ENCODE results near the gene STK4. TPM values are rescaled to one million over a fixed set of nuclear protein-coding genes. Genes with fewer than 3 reads are reported as not detected.
A peak's percentile ranks its signal among the peaks of the same experiment; 100 is the strongest.
"Not testable (repeated sequence)": the region's sequence is repeated elsewhere in the genome, so short reads cannot be mapped to it uniquely, and the experiment has no call there.

The STK4 gene
- total RNA-seq, 2 experiments from 2014 or later, result 265 to 277 TPM

DNA sequence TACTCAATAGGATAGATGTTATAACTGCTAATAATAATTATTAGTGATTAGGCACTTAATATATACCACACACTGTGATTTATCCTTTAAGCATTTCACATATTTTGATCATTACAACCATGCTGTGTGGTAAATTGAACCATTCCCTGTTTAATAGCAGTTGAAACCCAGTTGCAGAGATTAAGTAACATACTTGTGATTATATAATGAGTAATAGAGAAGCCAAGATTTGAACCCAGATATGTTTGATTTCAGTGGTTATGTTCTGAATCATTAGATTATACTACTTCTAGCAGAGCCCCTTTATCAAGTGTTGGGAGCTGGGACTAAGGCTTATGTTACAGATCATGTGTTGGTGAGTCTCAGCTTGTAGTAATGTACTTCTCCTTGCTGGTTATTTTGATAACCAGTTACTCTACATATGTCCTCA is 44.1 kb downstream of the STK4 start:
- DNase-seq, result no peak
- peaks cover 88% of the 10 kb centered on the region for H3K36me3 ChIP-seq (ENCODE audit: insufficient read depth, low read length)
- no peaks in the 10 kb centered on the region for H3K9me3 Mint-ChIP-seq
- CTCF ChIA-PET, result interaction anchor here (1.0 to 4.7 kb wide), 13 partner anchors 9 to 125 kb away, joined by 3 to 30 read pairs (median 4); partner anchors contain the start of gene YWHAB
- no peaks in the 10 kb centered on the region for H3K9me3 ChIP-seq (ENCODE audit: control insufficient read depth in 1 of 2, insufficient read depth in 1 of 2, low read length in 2 of 2)
- no peak overlapping the region for H3K4me3 Mint-ChIP-seq
- no peaks in the 10 kb centered on the region for H3K27me3 Mint-ChIP-seq
- intact Hi-C loops (cut with DNase I, micrococcal nuclease), result loop anchor here (2.0 to 5.0 kb wide), 5 partner anchors 42 to 282 kb away; no protein-coding TSS in a partner anchor
- peaks cover 9% of the 10 kb centered on the region for H3K4me1 ChIP-seq (ENCODE audit: insufficient read depth, low read length)
- TF ChIP-seq CTCF (IDR thresholded peaks at IDR 0.05), result no peak
- no peak overlapping the region for H3K27ac ChIP-seq (ENCODE audit: low read depth in 1 of 2, low read length in 2 of 2)
- ATAC-seq (ENCODE audit: poor library complexity), result no peak
- POLR2A ChIA-PET, result interaction anchor here (0.6 to 1.0 kb wide), 3 partner anchors 12 to 39 kb away, joined by 3 read pairs; no protein-coding TSS in a partner anchor
- H3K27me3 ChIP-seq (ENCODE audit: control insufficient read depth in 1 of 2, insufficient read depth in 2 of 2, low read length in 2 of 2), result no peaks in the 10 kb centered on the region
- peaks cover 86% of the 10 kb centered on the region for H3K36me3 Mint-ChIP-seq (ENCODE audit: low read depth)
- peak overlapping the region; percentile 16 for H3K27ac Mint-ChIP-seq
- peaks cover 68% of the 10 kb centered on the region for H3K4me1 Mint-ChIP-seq (ENCODE audit: low read depth)
- H3K4me3 ChIP-seq (ENCODE audit: low read length), result no peak overlapping the region

DNA sequence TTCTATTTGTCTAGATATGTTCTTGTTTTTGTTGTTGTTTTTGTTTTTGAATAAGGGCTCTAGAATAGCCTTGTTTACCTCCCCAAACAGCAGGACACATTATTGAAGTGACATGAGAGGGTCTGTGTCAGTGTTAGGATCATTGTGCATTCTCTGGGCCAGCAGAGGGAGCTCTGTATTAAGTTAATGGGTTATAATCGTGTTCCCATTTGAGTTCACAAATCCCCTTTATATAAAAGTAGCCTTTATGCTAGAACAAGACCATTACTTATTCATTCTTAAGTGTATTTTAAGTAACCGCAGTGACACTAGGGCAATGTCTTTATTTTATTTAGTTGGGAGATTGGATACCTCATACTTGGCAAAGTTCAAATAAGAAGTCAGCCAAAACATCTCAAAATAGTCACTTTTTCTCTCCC is 44.8 kb downstream of the STK4 start:
- ATAC-seq (ENCODE audit: poor library complexity) (peak; percentile 75), DNase-seq (peak in 13 of 14 experiments; percentile 18 to 73 (median 44))
- peak overlapping the region; percentile 16 for H3K27ac Mint-ChIP-seq
- H3K4me1 ChIP-seq (ENCODE audit: insufficient read depth, low read length), result peaks cover 9% of the 10 kb centered on the region
- POLR2A ChIA-PET, result interaction anchor here (0.6 to 1.0 kb wide), 4 partner anchors 12 to 40 kb away, joined by 3 read pairs; no protein-coding TSS in a partner anchor
- no peak overlapping the region for H3K4me3 ChIP-seq (ENCODE audit: low read length)
- peaks cover 70% of the 10 kb centered on the region for H3K4me1 Mint-ChIP-seq (ENCODE audit: low read depth)
- no peaks in the 10 kb centered on the region for H3K27me3 Mint-ChIP-seq
- peak overlapping the region; percentile 0 for H3K4me3 Mint-ChIP-seq
- no peak overlapping the region for H3K27ac ChIP-seq (ENCODE audit: low read depth in 1 of 2, low read length in 2 of 2)
- peaks cover 86% of the 10 kb centered on the region for H3K36me3 Mint-ChIP-seq (ENCODE audit: low read depth)
- intact Hi-C loops (cut with DNase I, micrococcal nuclease), result loop anchor here (2.0 to 5.0 kb wide), 5 partner anchors 42 to 281 kb away; no protein-coding TSS in a partner anchor
- CTCF ChIA-PET, result interaction anchor here (0.9 to 4.7 kb wide), 15 partner anchors 8 to 126 kb away, joined by 3 to 30 read pairs (median 4); partner anchors contain the start of gene YWHAB
- TF ChIP-seq CTCF (IDR thresholded peaks at IDR 0.05), result peak; percentile 81
- peaks cover 88% of the 10 kb centered on the region for H3K36me3 ChIP-seq (ENCODE audit: insufficient read depth, low read length)
- no peaks in the 10 kb centered on the region for H3K9me3 Mint-ChIP-seq
- no peaks in the 10 kb centered on the region for H3K27me3 ChIP-seq (ENCODE audit: control insufficient read depth in 1 of 2, insufficient read depth in 2 of 2, low read length in 2 of 2)
- no peaks in the 10 kb centered on the region for H3K9me3 ChIP-seq (ENCODE audit: control insufficient read depth in 1 of 2, insufficient read depth in 1 of 2, low read length in 2 of 2)

- H3K4me3 Mint-ChIP-seq, result no peak overlapping the region
- H3K9me3 ChIP-seq (ENCODE audit: control insufficient read depth in 1 of 2, insufficient read depth in 1 of 2, low read length in 2 of 2), result no peaks in the 10 kb centered on the region
- ChIA-PET CTCF (interaction anchor here (0.8 to 4.7 kb wide), 5 partner anchors 31 to 758 kb away, joined by 3 to 30 read pairs (median 4); partner anchors contain the start of gene STK4), POLR2A (interaction anchor here (1.5 kb wide), 1 partner anchor 47 kb away, joined by 3 read pairs; the partner anchor contains the start of gene STK4)
- H3K36me3 ChIP-seq (ENCODE audit: insufficient read depth, low read length), result peaks cover 89% of the 10 kb centered on the region
- no peaks in the 10 kb centered on the region for H3K27me3 ChIP-seq (ENCODE audit: control insufficient read depth in 1 of 2, insufficient read depth in 2 of 2, low read length in 2 of 2)
- H3K4me3 ChIP-seq (ENCODE audit: low read length), result no peak overlapping the region
- H3K27ac Mint-ChIP-seq, result no peak overlapping the region
- H3K9me3 Mint-ChIP-seq, result no peaks in the 10 kb centered on the region
- intact Hi-C loops (cut with DNase I, micrococcal nuclease), result loop anchor here (5.0 kb wide), 3 partner anchors 80 to 280 kb away; no protein-coding TSS in a partner anchor
- ATAC-seq (ENCODE audit: poor library complexity), result no peak
- no peaks in the 10 kb centered on the region for H3K27me3 Mint-ChIP-seq
- TF ChIP-seq CTCF (IDR thresholded peaks at IDR 0.05), result no peak
- DNase-seq, result no peak
- no peak overlapping the region for H3K27ac ChIP-seq (ENCODE audit: low read depth in 1 of 2, low read length in 2 of 2)
- H3K4me1 ChIP-seq (ENCODE audit: insufficient read depth, low read length), result peaks cover 3% of the 10 kb centered on the region
- H3K4me1 Mint-ChIP-seq (ENCODE audit: low read depth), result peaks cover 75% of the 10 kb centered on the region
- H3K36me3 Mint-ChIP-seq (ENCODE audit: low read depth), result peaks cover 87% of the 10 kb centered on the region
Observed at GRCh38 chr20:45012682-45013302, 46.5 kb downstream of the STK4 start.

GRCh38 chr20:45014131-45014530 is 47.8 kb downstream of the STK4 start:
- not testable (repeated sequence) for H3K9me3 Mint-ChIP-seq; H3K27ac ChIP-seq (ENCODE audit: low read depth in 1 of 2, low read length in 2 of 2); H3K4me1 ChIP-seq (ENCODE audit: insufficient read depth, low read length); H3K4me3 Mint-ChIP-seq; H3K27me3 ChIP-seq (ENCODE audit: control insufficient read depth in 1 of 2, insufficient read depth in 2 of 2, low read length in 2 of 2); ATAC-seq (ENCODE audit: poor library complexity); H3K9me3 ChIP-seq (ENCODE audit: control insufficient read depth in 1 of 2, insufficient read depth in 1 of 2, low read length in 2 of 2); DNase-seq; H3K27me3 Mint-ChIP-seq; H3K4me3 ChIP-seq (ENCODE audit: low read length); H3K27ac Mint-ChIP-seq
- POLR2A ChIA-PET, result interaction anchor here (0.8 to 1.5 kb wide), 2 partner anchors 46 to 48 kb away, joined by 3 read pairs; partner anchors contain the start of gene STK4
- peaks cover 89% of the 10 kb centered on the region for H3K36me3 ChIP-seq (ENCODE audit: insufficient read depth, low read length)
- CTCF ChIA-PET, result interaction anchor here (1.2 to 4.7 kb wide), 5 partner anchors 18 to 82 kb away, joined by 3 to 30 read pairs (median 4); partner anchors contain the start of gene STK4
- intact Hi-C loops (cut with DNase I, micrococcal nuclease), result loop anchor here (5.0 kb wide), 3 partner anchors 78 to 278 kb away; no protein-coding TSS in a partner anchor
- Mint-ChIP-seq H3K4me1 (ENCODE audit: low read depth) (peaks cover 76% of the 10 kb centered on the region), H3K36me3 (ENCODE audit: low read depth) (peaks cover 84% of the 10 kb centered on the region)

All from CD4-positive, alpha-beta T cell (primary cell).